Activated T-cell treated with anti-CD3 and anti-CD28 coated beads, Interleukin-2, amount 50 U/mL, for 1 hour (primary cell): Measurements from ENCODE around the gene SDF4.

ENCODE experiments used
- DNase-seq: peaks from one replicate; pipeline ENCODE4 v3.0.0-alpha.2; 2020

SDF4 gene

GRCh38 chr1:1210726-1211540 lies 20.9 kb downstream of the SDF4 start:
- DNase-seq: peak; percentile 31

- peak; percentile 61 for DNase-seq
Observed at GRCh38 chr1:1208713-1209433, 22.9 kb downstream of the SDF4 start.

GRCh38 chr1:1207571-1207892 lies 24.3 kb downstream of the SDF4 start:
- no peak for DNase-seq

- DNase-seq: peak; percentile 46
Observed at GRCh38 chr1:1206966-1207531, 24.8 kb downstream of the SDF4 start.

- DNase-seq: peak; percentile 66
Observed at GRCh38 chr1:1206376-1206965, 25.3 kb downstream of the SDF4 start, which contains the start of gene TNFRSF18. Gene TNFRSF18 (minus strand): TSS chr1:1206592. CDS start chr1:1206571, 21 bp downstream.

GRCh38 chr1:1205769-1206375 lies 25.9 kb downstream of the SDF4 start:
- DNase-seq: peak; percentile 47

- peak; percentile 49 for DNase-seq
Observed at GRCh38 chr1:1204998-1205768, 26.6 kb downstream of the SDF4 start.

- no peak for DNase-seq
Observed at GRCh38 chr1:1204425-1204920, 27.3 kb downstream of the SDF4 start.

GRCh38 chr1:1203561-1204424 lies 28.0 kb downstream of the SDF4 start:
- DNase-seq: peak; percentile 37

- peak; percentile 43 for DNase-seq
Observed at GRCh38 chr1:1202831-1203560, 28.8 kb downstream of the SDF4 start.

GRCh38 chr1:1200876-1201810 lies 30.7 kb downstream of the SDF4 start:
- peak; percentile 95 for DNase-seq

GRCh38 chr1:1199961-1200875 lies 31.6 kb downstream of the SDF4 start:
- DNase-seq: peak; percentile 35

GRCh38 chr1:1199141-1199960 lies 32.5 kb downstream of the SDF4 start:
- peak; percentile 36 for DNase-seq

GRCh38 chr1:1198423-1199140 lies 33.2 kb downstream of the SDF4 start:
- DNase-seq: no peak

GRCh38 chr1:1197551-1198422 lies 34.0 kb downstream of the SDF4 start:
- peak; percentile 27 for DNase-seq

- DNase-seq: no peak
Observed at GRCh38 chr1:1197188-1197500, 34.7 kb downstream of the SDF4 start.
